ENCODE measurements around the gene AGBL5.

The AGBL5 gene, protein sequence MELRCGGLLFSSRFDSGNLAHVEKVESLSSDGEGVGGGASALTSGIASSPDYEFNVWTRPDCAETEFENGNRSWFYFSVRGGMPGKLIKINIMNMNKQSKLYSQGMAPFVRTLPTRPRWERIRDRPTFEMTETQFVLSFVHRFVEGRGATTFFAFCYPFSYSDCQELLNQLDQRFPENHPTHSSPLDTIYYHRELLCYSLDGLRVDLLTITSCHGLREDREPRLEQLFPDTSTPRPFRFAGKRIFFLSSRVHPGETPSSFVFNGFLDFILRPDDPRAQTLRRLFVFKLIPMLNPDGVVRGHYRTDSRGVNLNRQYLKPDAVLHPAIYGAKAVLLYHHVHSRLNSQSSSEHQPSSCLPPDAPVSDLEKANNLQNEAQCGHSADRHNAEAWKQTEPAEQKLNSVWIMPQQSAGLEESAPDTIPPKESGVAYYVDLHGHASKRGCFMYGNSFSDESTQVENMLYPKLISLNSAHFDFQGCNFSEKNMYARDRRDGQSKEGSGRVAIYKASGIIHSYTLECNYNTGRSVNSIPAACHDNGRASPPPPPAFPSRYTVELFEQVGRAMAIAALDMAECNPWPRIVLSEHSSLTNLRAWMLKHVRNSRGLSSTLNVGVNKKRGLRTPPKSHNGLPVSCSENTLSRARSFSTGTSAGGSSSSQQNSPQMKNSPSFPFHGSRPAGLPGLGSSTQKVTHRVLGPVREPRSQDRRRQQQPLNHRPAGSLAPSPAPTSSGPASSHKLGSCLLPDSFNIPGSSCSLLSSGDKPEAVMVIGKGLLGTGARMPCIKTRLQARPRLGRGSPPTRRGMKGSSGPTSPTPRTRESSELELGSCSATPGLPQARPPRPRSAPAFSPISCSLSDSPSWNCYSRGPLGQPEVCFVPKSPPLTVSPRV

GRCh38 chr2:27050996-27051901, at the start of gene AGBL5:
Gene AGBL5 (plus strand): TSS chr2:27051668. CDS start chr2:27052959, 1,291 bp downstream.
- H3K4me3 ChIP-seq (replicated peaks; ENCODE audit: low read depth, low read length) = peak within 1 kb of the TSS; percentile 71
- TF ChIP-seq, protein P1, sequence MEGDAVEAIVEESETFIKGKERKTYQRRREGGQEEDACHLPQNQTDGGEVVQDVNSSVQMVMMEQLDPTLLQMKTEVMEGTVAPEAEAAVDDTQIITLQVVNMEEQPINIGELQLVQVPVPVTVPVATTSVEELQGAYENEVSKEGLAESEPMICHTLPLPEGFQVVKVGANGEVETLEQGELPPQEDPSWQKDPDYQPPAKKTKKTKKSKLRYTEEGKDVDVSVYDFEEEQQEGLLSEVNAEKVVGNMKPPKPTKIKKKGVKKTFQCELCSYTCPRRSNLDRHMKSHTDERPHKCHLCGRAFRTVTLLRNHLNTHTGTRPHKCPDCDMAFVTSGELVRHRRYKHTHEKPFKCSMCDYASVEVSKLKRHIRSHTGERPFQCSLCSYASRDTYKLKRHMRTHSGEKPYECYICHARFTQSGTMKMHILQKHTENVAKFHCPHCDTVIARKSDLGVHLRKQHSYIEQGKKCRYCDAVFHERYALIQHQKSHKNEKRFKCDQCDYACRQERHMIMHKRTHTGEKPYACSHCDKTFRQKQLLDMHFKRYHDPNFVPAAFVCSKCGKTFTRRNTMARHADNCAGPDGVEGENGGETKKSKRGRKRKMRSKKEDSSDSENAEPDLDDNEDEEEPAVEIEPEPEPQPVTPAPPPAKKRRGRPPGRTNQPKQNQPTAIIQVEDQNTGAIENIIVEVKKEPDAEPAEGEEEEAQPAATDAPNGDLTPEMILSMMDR (IDR thresholded peaks at IDR 0.05; ENCODE audit: low read length, missing control alignments) = no peak
- DNase-seq (ENCODE audit: low read depth) = peak; percentile 95

- no peak for DNase-seq (ENCODE audit: low read depth)
- H3K4me3 ChIP-seq (replicated peaks; ENCODE audit: low read depth, low read length) = no peak overlapping the region
- TF ChIP-seq, protein P1 (IDR thresholded peaks at IDR 0.05; ENCODE audit: low read length, missing control alignments) = no peak
Measured at GRCh38 chr2:27001950-27002349, 49.5 kb upstream of the AGBL5 start.

GRCh38 chr2:27003007-27003406, 48.5 kb upstream of the AGBL5 start:
- no peak for DNase-seq (ENCODE audit: low read depth)
- no peak overlapping the region for H3K4me3 ChIP-seq (replicated peaks; ENCODE audit: low read depth, low read length)
- TF ChIP-seq, protein P1 (IDR thresholded peaks at IDR 0.05; ENCODE audit: low read length, missing control alignments) = no peak

- peak; percentile 70 for DNase-seq (ENCODE audit: low read depth)
- no peak overlapping the region for H3K4me3 ChIP-seq (replicated peaks; ENCODE audit: low read depth, low read length)
- TF ChIP-seq, protein P1 (IDR thresholded peaks at IDR 0.05; ENCODE audit: low read length, missing control alignments) = no peak
Measured at GRCh38 chr2:27003857-27004256, 47.6 kb upstream of the AGBL5 start.

- no peak for DNase-seq (ENCODE audit: low read depth)
- TF ChIP-seq, protein P1 (IDR thresholded peaks at IDR 0.05; ENCODE audit: low read length, missing control alignments) = no peak
Measured at GRCh38 chr2:27006602-27007415, 44.7 kb upstream of the AGBL5 start.

More at GRCh38 chr2:27006602-27007415, 44.7 kb upstream of the AGBL5 start:
- no peak overlapping the region for H3K4me3 ChIP-seq (replicated peaks; ENCODE audit: low read depth, low read length)
